HG02884 (cell line): ENCODE data around the gene PLEKHM2.

Experiments
- ATAC-seq: cut with Tn5 transposase; IDR thresholded peaks from one replicate; pipeline ENCODE4 v1.9.1; 2021; ENCODE audit warnings: mild to moderate bottlenecking, moderate library complexity; ENCODE audit not compliant: unreplicated experiment

PLEKHM2 gene

GRCh38 chr1:15777909-15778707 is 94.0 kb downstream of the PLEKHM2 start:
- no peak for ATAC-seq
